HepG2 (cell line): ENCODE data around the gene IQCC. TPM values are rescaled to one million over a fixed set of nuclear protein-coding genes. Genes with fewer than 3 reads are reported as not detected.

Source experiments
- HNRNPL ChIP-seq: fragments of 200-400 bp; formaldehyde crosslinking; IDR thresholded peaks from 2 replicates; pipeline ENCODE4 v1.6.1; 2017; ENCODE audit warnings: mild to moderate bottlenecking, low read depth, low read length
- JUND ChIP-seq: sonication (generic); formaldehyde crosslinking; IDR thresholded peaks from 2 replicates; pipeline ENCODE4 v1.8.0; 2022; ENCODE audit warnings: mild to moderate bottlenecking, missing genetic modification reagents
- KIAA2018 ChIP-seq: sonication (generic); formaldehyde crosslinking; IDR thresholded peaks from 2 replicates; pipeline ENCODE4 v1.5.0; 2020; ENCODE audit warnings: mild to moderate bottlenecking, missing genetic modification reagents, borderline replicate concordance
- LRRFIP1 ChIP-seq: sonication (generic); formaldehyde crosslinking; conservative IDR thresholded peaks from 2 replicates; pipeline ENCODE4 v1.4.0; 2020; ENCODE audit warnings: missing genetic modification reagents
- MAFG ChIP-seq: sonication (generic); formaldehyde crosslinking; IDR thresholded peaks from 2 replicates; pipeline ENCODE4 v1.5.1; 2020; ENCODE audit warnings: mild to moderate bottlenecking, missing genetic modification reagents
- RFXAP ChIP-seq: sonication (generic); formaldehyde crosslinking; IDR thresholded peaks from 2 replicates; pipeline ENCODE4 v1.4.0; 2020; ENCODE audit warnings: missing genetic modification reagents, borderline replicate concordance
- ZHX2 ChIP-seq, 2 experiments: sonication (generic) in 1 of 2; formaldehyde crosslinking in 1 of 2; IDR thresholded peaks; 2 replicates each; pipeline versions ENCODE4 v1.6.1 to v1.9.0; 2014 to 2022; ENCODE audit warnings: antibody characterized with exemption in 1 of 2, borderline replicate concordance in 1 of 2, inconsistent platforms in 1 of 2, low read depth in 1 of 2, missing genetic modification reagents in 1 of 2
- ZNF256 ChIP-seq: sonication (generic); formaldehyde crosslinking; conservative IDR thresholded peaks from 2 replicates; pipeline ENCODE4 v1.4.0; 2020; ENCODE audit warnings: missing genetic modification reagents
- ZNF550 ChIP-seq: sonication (generic); formaldehyde crosslinking; IDR thresholded peaks from 2 replicates; pipeline ENCODE4 v1.4.0; 2020; ENCODE audit warnings: mild to moderate bottlenecking, missing genetic modification reagents, borderline replicate concordance
- ZNF563 ChIP-seq: sonication (generic); formaldehyde crosslinking; IDR thresholded peaks from 2 replicates; pipeline ENCODE4 v1.8.0; 2022; ENCODE audit warnings: mild to moderate bottlenecking, moderate library complexity, missing genetic modification reagents
- polyA plus RNA-seq, 8 experiments: library from polyadenylated mRNA; depleted of rRNA in 3 of 8; stranded (reverse) in 7 of 8; unstranded in 1 of 8; fragments of >200 nt; fragmentation: Illumina TruSeq in 4 of 8; extraction: Trizol in 4 of 8; gene quantifications; 2 replicates each; pipeline versions ENCODE4 v1.2.1 to v1.2.3, GENCODE V29; 2011 to 2016; ENCODE audit warnings: low read depth in 4 of 8, missing spikeins in 1 of 8, mixed read lengths in 1 of 8; ENCODE audit not compliant: insufficient read depth in 1 of 8
- total RNA-seq, 5 experiments: library from RNA; depleted of rRNA; stranded (reverse); fragments of >200 nt; fragmentation: Illumina TruSeq; extraction: Trizol; gene quantifications; 2 replicates each; pipeline ENCODE4 v1.2.3, GENCODE V29; 2016; ENCODE audit warnings: low read depth in 1 of 5

Gene IQCC
- total and polyA plus RNA-seq, 2 of the 13 experiments (the other 11 are each of a cell fraction or from before 2014, with no cell fraction given), result 1.7 to 3.0 TPM

GRCh38 chr1:32179443-32180185 is 25.9 kb upstream of the IQCC start, which contains the start of gene TXLNA (continued):
- peak; percentile 62; the same call in 1 of the 2 replicates for TF ChIP-seq ZHX2 (IDR thresholded peaks at IDR 0.05; ENCODE audit: low read depth)
- TF ChIP-seq ZHX2 (CRISPR knock-in tag; IDR thresholded peaks at IDR 0.05; ENCODE audit: borderline replicate concordance), result peak; percentile 59
- no peak for TF ChIP-seq ZNF256 (CRISPR knock-in tag)
- TF ChIP-seq HNRNPL, result no peak
- TF ChIP-seq LRRFIP1 (CRISPR knock-in tag), result no peak
- no peak for TF ChIP-seq KIAA2018 (CRISPR knock-in tag)
- peak; percentile 99 for TF ChIP-seq ZNF563 (CRISPR knock-in tag)
- no peak for TF ChIP-seq ZNF550 (CRISPR knock-in tag)
- TF ChIP-seq MAFG (CRISPR knock-in tag), result no peak
- TF ChIP-seq JUND (CRISPR knock-in tag), result no peak
- TF ChIP-seq RFXAP (CRISPR knock-in tag), result peak; percentile 63
